ENCODE data around the gene SNX9. TPM values are rescaled to one million over a fixed set of nuclear protein-coding genes. Genes with fewer than 3 reads are reported as not detected.

SNX9 gene
- total RNA-seq, 1 donor from 2014 or later, result 67.3 TPM

- no peaks in the 10 kb centered on the region for H3K36me3 ChIP-seq (ENCODE audit: control insufficient read depth, insufficient read depth, low read length)
- TF ChIP-seq CTCF (IDR thresholded peaks at IDR 0.05; ENCODE audit: insufficient read depth, low read length, poor library complexity, severe bottlenecking), result no peak
- DNase-seq (ENCODE audit: low read depth), result no peak
- H3K27me3 ChIP-seq (ENCODE audit: control insufficient read depth, insufficient read depth, low read length), result no peaks in the 10 kb centered on the region
- no peak overlapping the region for H3K4me3 ChIP-seq (ENCODE audit: low read depth, low read length)
Observed at GRCh38 chr6:157989541-157990289, 166.7 kb downstream of the SNX9 start.

- no peak overlapping the region for H3K4me3 ChIP-seq (ENCODE audit: low read depth, low read length)
- no peaks in the 10 kb centered on the region for H3K27me3 ChIP-seq (ENCODE audit: control insufficient read depth, insufficient read depth, low read length)
- TF ChIP-seq CTCF (IDR thresholded peaks at IDR 0.05; ENCODE audit: insufficient read depth, low read length, poor library complexity, severe bottlenecking), result no peak
- no peak for DNase-seq (ENCODE audit: low read depth)
- no peaks in the 10 kb centered on the region for H3K36me3 ChIP-seq (ENCODE audit: control insufficient read depth, insufficient read depth, low read length)
Observed at GRCh38 chr6:157990321-157991066, 167.4 kb downstream of the SNX9 start.

- H3K4me3 ChIP-seq (ENCODE audit: low read depth, low read length), result no peak overlapping the region
- H3K27me3 ChIP-seq (ENCODE audit: control insufficient read depth, insufficient read depth, low read length), result no peaks in the 10 kb centered on the region
- no peak for DNase-seq (ENCODE audit: low read depth)
- H3K36me3 ChIP-seq (ENCODE audit: control insufficient read depth, insufficient read depth, low read length), result no peaks in the 10 kb centered on the region
- no peak for TF ChIP-seq CTCF (IDR thresholded peaks at IDR 0.05; ENCODE audit: insufficient read depth, low read length, poor library complexity, severe bottlenecking)
Observed at GRCh38 chr6:157991067-157991432, 168.0 kb downstream of the SNX9 start.

GRCh38 chr6:157993076-157993475, 170.0 kb downstream of the SNX9 start:
- no peak for TF ChIP-seq CTCF (IDR thresholded peaks at IDR 0.05; ENCODE audit: insufficient read depth, low read length, poor library complexity, severe bottlenecking)
- Histone ChIP-seq H3K36me3 (ENCODE audit: control insufficient read depth, insufficient read depth, low read length) (no peaks in the 10 kb centered on the region), H3K4me3 (ENCODE audit: low read depth, low read length) (no peak overlapping the region), H3K27me3 (ENCODE audit: control insufficient read depth, insufficient read depth, low read length) (no peaks in the 10 kb centered on the region)
- DNase-seq (ENCODE audit: low read depth), result no peak

- Histone ChIP-seq H3K27me3 (ENCODE audit: control insufficient read depth, insufficient read depth, low read length) (no peaks in the 10 kb centered on the region), H3K4me3 (ENCODE audit: low read depth, low read length) (no peak overlapping the region), H3K36me3 (ENCODE audit: control insufficient read depth, insufficient read depth, low read length) (no peaks in the 10 kb centered on the region)
- TF ChIP-seq CTCF (IDR thresholded peaks at IDR 0.05; ENCODE audit: insufficient read depth, low read length, poor library complexity, severe bottlenecking), result no peak
- DNase-seq (ENCODE audit: low read depth), result no peak
Observed at GRCh38 chr6:157994125-157994795, 171.2 kb downstream of the SNX9 start.

Other genes with a start within 250 kb of the SNX9 start
- 14.3 and 14.4 TPM in 2 replicates for gene SYNJ2, start 158.6 kb downstream of the SNX9 start, total RNA-seq